Measurements from ENCODE around the gene HSD3B7.
"Not testable (repeated sequence)": the region's sequence is repeated elsewhere in the genome, so short reads cannot be mapped to it uniquely, and the experiment has no call there.

The HSD3B7 gene

GRCh38 chr16:30984669-30985400, at the start of gene HSD3B7:
TSS of gene HSD3B7 (plus strand) at chr16:30985207. CDS start at chr16:30985659, 452 bp downstream.
- DNase-seq (ENCODE audit: low read depth) = peak; percentile 67

- DNase-seq (ENCODE audit: low read depth) = no peak
Measured at GRCh38 chr16:30937692-30938091, 47.3 kb upstream of the HSD3B7 start.

- DNase-seq (ENCODE audit: low read depth) = not testable (repeated sequence)
Measured at GRCh38 chr16:30939571-30939970, 45.4 kb upstream of the HSD3B7 start.

- peak; percentile 44 for DNase-seq (ENCODE audit: low read depth)
Measured at GRCh38 chr16:30941600-30942425, 43.2 kb upstream of the HSD3B7 start.

- DNase-seq (ENCODE audit: low read depth) = no peak
Measured at GRCh38 chr16:30942426-30942806, 42.6 kb upstream of the HSD3B7 start.

GRCh38 chr16:30944352-30944751, 40.7 kb upstream of the HSD3B7 start:
- no peak for DNase-seq (ENCODE audit: low read depth)

- no peak for DNase-seq (ENCODE audit: low read depth)
Measured at GRCh38 chr16:30946671-30947540, 38.1 kb upstream of the HSD3B7 start.

GRCh38 chr16:30947541-30947858, 37.5 kb upstream of the HSD3B7 start:
- no peak for DNase-seq (ENCODE audit: low read depth)

GRCh38 chr16:30947859-30948666, 36.9 kb upstream of the HSD3B7 start:
- DNase-seq (ENCODE audit: low read depth) = no peak

- DNase-seq (ENCODE audit: low read depth) = peak; percentile 22
Measured at GRCh38 chr16:30948667-30949649, 36.0 kb upstream of the HSD3B7 start, which contains the start of gene ORAI3. TSS of gene ORAI3 (plus strand) at chr16:30949068. CDS start at chr16:30949290, 222 bp downstream.

GRCh38 chr16:30949650-30950515, 35.1 kb upstream of the HSD3B7 start:
- DNase-seq (ENCODE audit: low read depth) = no peak

- DNase-seq (ENCODE audit: low read depth) = no peak
Measured at GRCh38 chr16:30950516-30951065, 34.4 kb upstream of the HSD3B7 start.

GRCh38 chr16:30951193-30951592, 33.8 kb upstream of the HSD3B7 start:
- no peak for DNase-seq (ENCODE audit: low read depth)

GRCh38 chr16:30951750-30952149, 33.3 kb upstream of the HSD3B7 start:
- no peak for DNase-seq (ENCODE audit: low read depth)

GRCh38 chr16:30953111-30953510, 31.9 kb upstream of the HSD3B7 start:
- no peak for DNase-seq (ENCODE audit: low read depth)

- DNase-seq (ENCODE audit: low read depth) = peak; percentile 38
Measured at GRCh38 chr16:30953511-30954124, 31.4 kb upstream of the HSD3B7 start.

GRCh38 chr16:30954993-30955392, 30.0 kb upstream of the HSD3B7 start:
- DNase-seq (ENCODE audit: low read depth) = no peak
